ENCODE results near the gene C5AR2.

DNA sequence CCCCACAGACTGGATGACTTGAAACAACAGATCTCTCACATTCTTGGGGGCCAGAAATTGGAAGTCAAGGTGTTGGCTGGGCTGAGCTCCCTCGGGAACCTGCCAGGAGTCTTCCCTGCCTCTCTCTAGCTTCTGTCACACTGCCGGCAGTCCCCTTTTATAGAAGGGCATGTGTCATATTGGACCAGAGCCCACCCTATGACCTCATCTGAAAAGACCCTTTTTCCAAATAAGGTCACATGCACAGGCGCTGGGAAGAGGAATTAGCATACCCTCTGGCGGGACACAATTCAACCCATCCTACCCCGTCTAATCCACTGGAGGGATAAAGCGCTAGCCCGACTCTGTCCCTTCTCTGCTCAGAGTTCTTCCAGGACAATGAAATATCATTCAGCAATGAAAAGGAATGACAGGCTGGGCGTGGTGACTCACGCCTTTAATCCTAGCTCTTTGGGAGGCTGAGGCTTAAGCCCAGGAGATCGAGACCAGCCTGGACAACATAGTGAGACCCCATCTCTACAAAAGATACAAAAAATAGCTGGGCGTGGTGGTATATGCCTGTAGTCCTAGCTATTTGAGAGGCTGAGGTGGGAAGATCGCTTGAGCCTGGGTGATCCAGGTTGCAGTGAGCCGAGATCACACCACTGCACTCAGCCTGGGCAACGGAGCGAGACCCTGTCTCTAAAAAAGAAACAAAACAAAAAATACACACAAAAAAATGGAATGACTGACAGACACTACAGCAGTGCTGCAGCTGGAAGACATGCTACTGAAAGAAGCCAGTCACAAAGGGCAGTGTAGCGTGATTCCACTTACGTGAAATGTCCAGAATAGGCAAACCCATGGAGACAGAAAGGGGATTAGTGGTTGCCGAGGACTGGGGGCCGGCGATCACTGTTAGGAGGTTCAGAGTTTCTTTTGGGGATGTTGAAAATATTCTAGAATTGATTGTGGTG lies 58.8 kb downstream of the C5AR2 start:
- no peak for TF ChIP-seq FOXA1 (IDR thresholded peaks at IDR 0.05)
- TF ChIP-seq, protein P1, sequence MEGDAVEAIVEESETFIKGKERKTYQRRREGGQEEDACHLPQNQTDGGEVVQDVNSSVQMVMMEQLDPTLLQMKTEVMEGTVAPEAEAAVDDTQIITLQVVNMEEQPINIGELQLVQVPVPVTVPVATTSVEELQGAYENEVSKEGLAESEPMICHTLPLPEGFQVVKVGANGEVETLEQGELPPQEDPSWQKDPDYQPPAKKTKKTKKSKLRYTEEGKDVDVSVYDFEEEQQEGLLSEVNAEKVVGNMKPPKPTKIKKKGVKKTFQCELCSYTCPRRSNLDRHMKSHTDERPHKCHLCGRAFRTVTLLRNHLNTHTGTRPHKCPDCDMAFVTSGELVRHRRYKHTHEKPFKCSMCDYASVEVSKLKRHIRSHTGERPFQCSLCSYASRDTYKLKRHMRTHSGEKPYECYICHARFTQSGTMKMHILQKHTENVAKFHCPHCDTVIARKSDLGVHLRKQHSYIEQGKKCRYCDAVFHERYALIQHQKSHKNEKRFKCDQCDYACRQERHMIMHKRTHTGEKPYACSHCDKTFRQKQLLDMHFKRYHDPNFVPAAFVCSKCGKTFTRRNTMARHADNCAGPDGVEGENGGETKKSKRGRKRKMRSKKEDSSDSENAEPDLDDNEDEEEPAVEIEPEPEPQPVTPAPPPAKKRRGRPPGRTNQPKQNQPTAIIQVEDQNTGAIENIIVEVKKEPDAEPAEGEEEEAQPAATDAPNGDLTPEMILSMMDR (IDR thresholded peaks at IDR 0.05; ENCODE audit: low read depth, low read length, missing input control): no peak

Data from liver (tissue), 2 donors.